GM19035 (cell line): ENCODE results near the gene RASD1.

Experiments used
- ATAC-seq: cut with Tn5 transposase; IDR thresholded peaks from one replicate; pipeline ENCODE4 v1.9.1; 2021; ENCODE audit not compliant: unreplicated experiment

RASD1 gene

GRCh38 chr17:17496189-17497064 lies at the start of gene RASD1:
Gene RASD1 (minus strand): TSS chr17:17496395. CDS start chr17:17496181, 214 bp downstream.
- ATAC-seq: peak; percentile 71

- ATAC-seq: no peak
Measured at GRCh38 chr17:17545984-17546383, 49.8 kb upstream of the RASD1 start.

- no peak for ATAC-seq
Measured at GRCh38 chr17:17545031-17545820, 49.0 kb upstream of the RASD1 start.

GRCh38 chr17:17542906-17543635 lies 46.9 kb upstream of the RASD1 start:
- ATAC-seq: no peak

- no peak for ATAC-seq
Measured at GRCh38 chr17:17541640-17542001, 45.4 kb upstream of the RASD1 start.

GRCh38 chr17:17540935-17541639 lies 44.9 kb upstream of the RASD1 start:
- ATAC-seq: no peak

GRCh38 chr17:17540278-17540906 lies 44.2 kb upstream of the RASD1 start:
- no peak for ATAC-seq

- no peak for ATAC-seq
Measured at GRCh38 chr17:17539591-17539990, 43.4 kb upstream of the RASD1 start.

GRCh38 chr17:17538417-17539391 lies 42.5 kb upstream of the RASD1 start:
- no peak for ATAC-seq

GRCh38 chr17:17537311-17538099 lies 41.3 kb upstream of the RASD1 start:
- no peak for ATAC-seq

- ATAC-seq: no peak
Measured at GRCh38 chr17:17536702-17537101, 40.5 kb upstream of the RASD1 start.

GRCh38 chr17:17535957-17536356 lies 39.8 kb upstream of the RASD1 start:
- ATAC-seq: no peak

GRCh38 chr17:17533901-17534441 lies 37.8 kb upstream of the RASD1 start:
- ATAC-seq: no peak

GRCh38 chr17:17532991-17533390 lies 36.8 kb upstream of the RASD1 start:
- no peak for ATAC-seq

GRCh38 chr17:17531156-17531555 lies 35.0 kb upstream of the RASD1 start:
- ATAC-seq: no peak

- no peak for ATAC-seq
Measured at GRCh38 chr17:17528696-17529652, 32.8 kb upstream of the RASD1 start.

- no peak for ATAC-seq
Measured at GRCh38 chr17:17527956-17528500, 31.8 kb upstream of the RASD1 start.
